GM10847 (cell line): ENCODE results near the gene NDOR1.

Experiments
- POLR2A ChIP-seq: IDR thresholded peaks from 2 replicates; pipeline ENCODE4 v1.6.1; 2011; ENCODE audit not compliant: insufficient read length; ENCODE audit errors: extremely low read depth

The NDOR1 gene

GRCh38 chr9:137226338-137227053 lies 21.0 kb downstream of the NDOR1 start:
- TF ChIP-seq POLR2A = no peak

GRCh38 chr9:137227054-137227852 lies 21.8 kb downstream of the NDOR1 start, which contains the start of gene RNF224:
RNF224 (plus strand) TSS chr9:137227502; CDS start chr9:137228336, 834 bp downstream.
- TF ChIP-seq POLR2A = no peak

- no peak for TF ChIP-seq POLR2A
These were observed 22.5 kb downstream of the NDOR1 start for GRCh38 chr9:137227853-137228505.

- TF ChIP-seq POLR2A = no peak
These were observed 23.0 kb downstream of the NDOR1 start for GRCh38 chr9:137228506-137228967.

GRCh38 chr9:137228968-137229896 lies 23.7 kb downstream of the NDOR1 start:
- no peak for TF ChIP-seq POLR2A

GRCh38 chr9:137229903-137230704 lies 24.6 kb downstream of the NDOR1 start:
- TF ChIP-seq POLR2A = no peak

- no peak for TF ChIP-seq POLR2A
These were observed 25.3 kb downstream of the NDOR1 start, which contains the start of gene SLC34A3 for GRCh38 chr9:137230705-137231371. SLC34A3 (plus strand) TSS chr9:137230901; CDS start chr9:137231703, 802 bp downstream.

- no peak for TF ChIP-seq POLR2A
These were observed 26.0 kb downstream of the NDOR1 start for GRCh38 chr9:137231372-137232039.

GRCh38 chr9:137232101-137232500 lies 26.6 kb downstream of the NDOR1 start:
- no peak for TF ChIP-seq POLR2A

GRCh38 chr9:137232510-137232909 lies 27.0 kb downstream of the NDOR1 start:
- no peak for TF ChIP-seq POLR2A

- no peak for TF ChIP-seq POLR2A
These were observed 27.9 kb downstream of the NDOR1 start for GRCh38 chr9:137233143-137233980.
